Upper lobe of right lung (tissue), 1 donor: ENCODE data around the gene MIER3. TPM values are rescaled to one million over a fixed set of nuclear protein-coding genes. Genes with fewer than 3 reads are reported as not detected.

Source experiments
- ATAC-seq: fragments of 200-7000 bp; cut with Tn5 transposase; one replicate; pipeline ENCODE4 v1.9.1; 2020; ENCODE audit warnings: mild to moderate bottlenecking, moderate library complexity
- DNase-seq: peaks from one replicate; pipeline ENCODE4 v3.0.0-alpha.2; 2020
- H3K27ac ChIP-seq: fragments of 200-600 bp; one replicate; pipeline ENCODE4 v1.8.0; 2022
- H3K27me3 ChIP-seq: fragments of 200-600 bp; one replicate; pipeline ENCODE4 v1.8.0; 2022; ENCODE audit warnings: mild to moderate bottlenecking
- H3K36me3 ChIP-seq: fragments of 200-600 bp; one replicate; pipeline ENCODE4 v1.8.0; 2022
- H3K4me1 ChIP-seq: fragments of 200-600 bp; one replicate; pipeline ENCODE4 v1.8.0; 2022
- H3K4me3 ChIP-seq: fragments of 200-600 bp; one replicate; pipeline ENCODE4 v1.8.0; 2022; ENCODE audit warnings: mild to moderate bottlenecking
- H3K9me3 ChIP-seq: fragments of 200-600 bp; one replicate; pipeline ENCODE4 v1.8.0; 2022
- intact Hi-C: fragments of 100-400 bp; cut with DNase I; formaldehyde crosslinking; loops from one replicate; pipeline ENCODE4 v1.11.0; 2022
- long read RNA-seq: library from polyadenylated mRNA; unstranded; transcript quantifications from one replicate; pipeline ENCODE4 v2.0.0, GENCODE V29; 2021
- total RNA-seq: library from RNA; stranded (reverse); fragmentation: NEBNext Ultra II Directional; extraction: Animal tissue kit (Norgen Biotek cat#: 25700); gene quantifications from one replicate; pipeline ENCODE4 v1.2.1, GENCODE V29; 2021
- TF ChIP-seq, protein P1 (sequence below): fragments of 200-600 bp; IDR thresholded peaks from one replicate; pipeline ENCODE4 v1.8.0; 2022; ENCODE audit warnings: antibody characterized with exemption
- donor health status: DM: no; HTN: yes; CAD: no; lungs with severe emphysema.

The MIER3 gene, protein sequence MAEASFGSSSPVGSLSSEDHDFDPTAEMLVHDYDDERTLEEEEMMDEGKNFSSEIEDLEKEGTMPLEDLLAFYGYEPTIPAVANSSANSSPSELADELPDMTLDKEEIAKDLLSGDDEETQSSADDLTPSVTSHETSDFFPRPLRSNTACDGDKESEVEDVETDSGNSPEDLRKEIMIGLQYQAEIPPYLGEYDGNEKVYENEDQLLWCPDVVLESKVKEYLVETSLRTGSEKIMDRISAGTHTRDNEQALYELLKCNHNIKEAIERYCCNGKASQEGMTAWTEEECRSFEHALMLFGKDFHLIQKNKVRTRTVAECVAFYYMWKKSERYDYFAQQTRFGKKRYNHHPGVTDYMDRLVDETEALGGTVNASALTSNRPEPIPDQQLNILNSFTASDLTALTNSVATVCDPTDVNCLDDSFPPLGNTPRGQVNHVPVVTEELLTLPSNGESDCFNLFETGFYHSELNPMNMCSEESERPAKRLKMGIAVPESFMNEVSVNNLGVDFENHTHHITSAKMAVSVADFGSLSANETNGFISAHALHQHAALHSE
- 19.7 TPM for total RNA-seq
- long read RNA-seq, partial matches to known transcripts: 1 of 5 reads
- long read RNA-seq, other reads (novel, unspliced or antisense): 4 of 5 reads

DNA sequence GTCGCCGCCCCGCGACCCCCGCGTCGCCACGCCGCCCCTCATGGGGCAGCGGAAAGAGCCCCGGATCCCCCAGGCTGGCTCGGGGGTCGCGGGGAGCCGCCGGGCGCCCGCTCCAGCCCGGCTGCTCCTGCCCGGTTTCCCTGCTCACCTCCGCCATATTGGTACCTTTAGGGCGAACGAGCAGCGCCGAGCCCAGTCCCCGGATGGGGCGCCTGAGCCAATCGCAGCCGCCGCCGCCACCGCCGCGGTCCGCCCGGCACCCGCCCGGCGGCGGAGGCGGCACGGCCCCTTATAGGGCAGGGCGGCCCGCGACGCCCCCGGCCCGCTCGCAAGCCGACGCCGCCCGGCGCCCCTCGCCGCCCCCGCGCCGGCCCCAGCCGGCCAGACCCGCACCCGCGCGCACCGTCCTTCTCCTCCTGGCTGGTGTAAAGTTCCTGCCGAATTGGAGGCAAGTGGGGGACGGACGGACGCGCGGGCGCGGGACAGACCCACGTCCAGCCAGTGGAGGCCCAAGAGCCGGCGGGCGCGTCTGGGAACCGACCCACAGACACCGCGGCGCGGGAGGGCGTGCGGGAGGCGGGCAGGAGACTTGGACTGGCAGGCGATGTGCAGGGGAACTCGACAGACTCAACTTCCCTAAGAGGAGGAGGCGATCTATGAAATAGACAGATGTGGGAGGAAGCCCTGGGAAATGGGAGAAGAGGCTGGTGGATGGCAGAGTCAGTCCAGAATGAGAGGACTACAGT, at the start of gene MIER3:
MIER3 (minus strand) TSS at position 178 of the 746 bp plus-strand sequence; CDS start at position 157, 21 bp downstream.
- peak; percentile 92 for DNase-seq
- Histone ChIP-seq H3K4me1 (peaks cover 9% of the 10 kb centered on the region), H3K9me3 (no peaks in the 10 kb centered on the region), H3K36me3 (peaks cover 10% of the 10 kb centered on the region), H3K27ac (peak within 1 kb of the TSS; percentile 73), H3K27me3 (no peaks in the 10 kb centered on the region), H3K4me3 (peak within 1 kb of the TSS; percentile 82)
- TF ChIP-seq, protein P1, sequence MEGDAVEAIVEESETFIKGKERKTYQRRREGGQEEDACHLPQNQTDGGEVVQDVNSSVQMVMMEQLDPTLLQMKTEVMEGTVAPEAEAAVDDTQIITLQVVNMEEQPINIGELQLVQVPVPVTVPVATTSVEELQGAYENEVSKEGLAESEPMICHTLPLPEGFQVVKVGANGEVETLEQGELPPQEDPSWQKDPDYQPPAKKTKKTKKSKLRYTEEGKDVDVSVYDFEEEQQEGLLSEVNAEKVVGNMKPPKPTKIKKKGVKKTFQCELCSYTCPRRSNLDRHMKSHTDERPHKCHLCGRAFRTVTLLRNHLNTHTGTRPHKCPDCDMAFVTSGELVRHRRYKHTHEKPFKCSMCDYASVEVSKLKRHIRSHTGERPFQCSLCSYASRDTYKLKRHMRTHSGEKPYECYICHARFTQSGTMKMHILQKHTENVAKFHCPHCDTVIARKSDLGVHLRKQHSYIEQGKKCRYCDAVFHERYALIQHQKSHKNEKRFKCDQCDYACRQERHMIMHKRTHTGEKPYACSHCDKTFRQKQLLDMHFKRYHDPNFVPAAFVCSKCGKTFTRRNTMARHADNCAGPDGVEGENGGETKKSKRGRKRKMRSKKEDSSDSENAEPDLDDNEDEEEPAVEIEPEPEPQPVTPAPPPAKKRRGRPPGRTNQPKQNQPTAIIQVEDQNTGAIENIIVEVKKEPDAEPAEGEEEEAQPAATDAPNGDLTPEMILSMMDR: no peak
- intact Hi-C loops: no loop called here
- peak; percentile 98 for ATAC-seq

GRCh38 chr5:56995596-56995995, 43.7 kb upstream of the MIER3 start:
- ATAC-seq: no peak
- intact Hi-C loops: no loop called here
- Histone ChIP-seq H3K4me3 (no peak overlapping the region), H3K9me3 (no peaks in the 10 kb centered on the region), H3K27me3 (no peaks in the 10 kb centered on the region), H3K4me1 (no peaks in the 10 kb centered on the region), H3K27ac (no peak overlapping the region), H3K36me3 (no peaks in the 10 kb centered on the region)
- TF ChIP-seq, protein P1: no peak
- DNase-seq: no peak

GRCh38 chr5:56993241-56993640, 41.3 kb upstream of the MIER3 start:
- H3K9me3 ChIP-seq: no peaks in the 10 kb centered on the region
- intact Hi-C loops: no loop called here
- H3K4me3 ChIP-seq: no peak overlapping the region
- DNase-seq (no peak), ATAC-seq (no peak)
- TF ChIP-seq, protein P1: no peak
- no peaks in the 10 kb centered on the region for H3K27me3 ChIP-seq
- no peak overlapping the region for H3K27ac ChIP-seq
- H3K36me3 ChIP-seq: no peaks in the 10 kb centered on the region
- no peaks in the 10 kb centered on the region for H3K4me1 ChIP-seq

GRCh38 chr5:56989676-56990075, 37.8 kb upstream of the MIER3 start:
- Histone ChIP-seq H3K27ac (no peak overlapping the region), H3K36me3 (no peaks in the 10 kb centered on the region), H3K27me3 (no peaks in the 10 kb centered on the region), H3K4me1 (no peaks in the 10 kb centered on the region), H3K4me3 (no peak overlapping the region), H3K9me3 (no peaks in the 10 kb centered on the region)
- ATAC-seq: no peak
- TF ChIP-seq, protein P1: no peak
- intact Hi-C loops: no loop called here
- no peak for DNase-seq

DNA sequence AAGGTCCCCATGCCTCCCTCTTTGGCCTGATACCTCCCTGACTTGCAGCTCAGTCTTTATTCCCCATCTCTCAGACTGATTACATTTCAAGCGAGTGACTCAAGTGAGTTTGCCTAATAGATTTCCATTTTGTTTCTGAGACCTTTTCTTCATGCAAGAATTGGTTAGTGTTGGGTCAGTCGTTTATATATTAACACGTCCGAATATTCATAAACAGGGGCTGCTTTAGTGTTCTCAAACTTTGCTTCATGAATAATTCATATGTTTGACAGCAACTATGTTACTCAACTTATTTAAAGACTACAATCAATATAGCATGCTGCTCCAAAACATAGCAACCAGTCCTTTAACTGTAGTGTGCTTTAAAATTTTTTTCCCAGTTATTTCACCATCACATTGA, 36.6 kb upstream of the MIER3 start:
- ATAC-seq (no peak), DNase-seq (no peak)
- Histone ChIP-seq H3K4me3 (no peak overlapping the region), H3K9me3 (no peaks in the 10 kb centered on the region), H3K36me3 (no peaks in the 10 kb centered on the region), H3K4me1 (no peaks in the 10 kb centered on the region), H3K27ac (no peak overlapping the region), H3K27me3 (no peaks in the 10 kb centered on the region)
- TF ChIP-seq, protein P1: no peak
- intact Hi-C loops: no loop called here
